ENCODE results near the gene KRT84.

GRCh38 chr12:52404951-52405350 is 19.5 kb upstream of the KRT84 start:
- TF ChIP-seq CTCF (IDR thresholded peaks at IDR 0.05) (no peak), POLR2A (IDR thresholded peaks at IDR 0.05; ENCODE audit: low read depth) (no peak)
